PC-9 (cell line): Measurements from ENCODE around the gene SIGLEC12. TPM values are rescaled to one million over a fixed set of nuclear protein-coding genes. Genes with fewer than 3 reads are reported as not detected.

Experiments used
- BruUV-seq: library from RNA; stranded (reverse); fragments of 400-500 nt; replicated peaks from 2 replicates; lab custom pipeline; 2021; lab: Mats Ljungman, UMichigan
- CTCF ChIA-PET: fragments of 300-600 bp; sonication (Branson Sonifier 250); formaldehyde crosslinking; loops from one replicate; lab custom pipeline; 2022; ENCODE audit warnings: antibody characterized with exemption; lab: Charles Lee
- POLR2A ChIA-PET: fragments of 300-600 bp; sonication (Branson Sonifier 250); formaldehyde crosslinking; loops from one replicate; lab custom pipeline; 2022; ENCODE audit warnings: antibody characterized with exemption; ENCODE audit not compliant: unreplicated experiment; lab: Charles Lee
- DNase-seq, 2 experiments: peaks; one replicate each; pipeline versions ENCODE4 v3.0.0 to v3.0.0-alpha.2; 2015 to 2022; ENCODE audit warnings: mixed read lengths in 1 of 2
- H2AFZ ChIP-seq: fragments of 200-600 bp; sonication (generic); 2 replicates; pipeline ENCODE4 v1.8.1; 2017; ENCODE audit warnings: antibody characterized with exemption
- H3F3A ChIP-seq: fragments of 200-600 bp; sonication (generic); 2 replicates; pipeline ENCODE4 v1.8.1; 2017; ENCODE audit warnings: antibody characterized with exemption, mild to moderate bottlenecking, low read depth; ENCODE audit not compliant: insufficient read depth
- H3K27ac ChIP-seq: fragments of 200-600 bp; sonication (generic); 2 replicates; pipeline ENCODE4 v1.6.1; 2016; ENCODE audit warnings: mixed run types
- H3K27me3 ChIP-seq: fragments of 200-600 bp; sonication (generic); 2 replicates; pipeline ENCODE4 v1.6.1; 2016; ENCODE audit warnings: low read depth, mixed run types; ENCODE audit not compliant: insufficient read depth
- H3K36me3 ChIP-seq: fragments of 200-600 bp; sonication (generic); 2 replicates; pipeline ENCODE4 v1.6.1; 2016; ENCODE audit warnings: low read depth, mixed run types
- H3K4me1 ChIP-seq: fragments of 200-600 bp; sonication (generic); replicated peaks from 2 replicates; pipeline ENCODE4 v1.6.1; 2016; ENCODE audit warnings: mixed run types; ENCODE audit not compliant: insufficient read depth
- H3K4me2 ChIP-seq: fragments of 200-600 bp; sonication (generic); 2 replicates; pipeline ENCODE4 v1.6.1; 2017; ENCODE audit warnings: mixed run types
- H3K4me3 ChIP-seq: fragments of 200-600 bp; sonication (generic); 2 replicates; pipeline ENCODE4 v1.6.1; 2016; ENCODE audit warnings: mixed run types
- H3K79me2 ChIP-seq: fragments of 200-600 bp; sonication (generic); 2 replicates; pipeline ENCODE4 v1.6.1; 2017; ENCODE audit warnings: low read depth, mixed run types
- H3K9me2 ChIP-seq: fragments of 200-600 bp; sonication (generic); 2 replicates; pipeline ENCODE4 v1.8.1; 2017; ENCODE audit warnings: mild to moderate bottlenecking; ENCODE audit not compliant: insufficient read depth
- H3K9me3 ChIP-seq: fragments of 200-600 bp; sonication (generic); 2 replicates; pipeline ENCODE4 v1.8.1; 2016; ENCODE audit warnings: low read depth; ENCODE audit not compliant: insufficient read depth
- H4K20me1 ChIP-seq: fragments of 200-600 bp; sonication (generic); 2 replicates; pipeline ENCODE4 v1.8.1; 2017; ENCODE audit not compliant: insufficient read depth
- EZH2 ChIP-seq: fragments of 200-600 bp; sonication (generic); IDR thresholded peaks from 2 replicates; pipeline ENCODE4 v1.8.0; 2017; ENCODE audit warnings: antibody characterized with exemption, low read depth
- intact Hi-C: fragments of 100-400 bp; cut with micrococcal nuclease; formaldehyde crosslinking; loops from one replicate; pipeline ENCODE4 v1.10.0; 2022; ENCODE audit not compliant: unreplicated experiment
- total RNA-seq: library from RNA; stranded (reverse); gene quantifications from 2 replicates; pipeline ENCODE4 v1.2.3, GENCODE V29; 2021
- TF ChIP-seq, protein P1 (sequence below): fragments of 200-600 bp; sonication (generic); conservative IDR thresholded peaks from 2 replicates; pipeline ENCODE4 v1.6.1; 2017; ENCODE audit warnings: mixed run types, antibody characterized with exemption, mild to moderate bottlenecking, moderate library complexity

The SIGLEC12 gene
- total RNA-seq, 1 experiment from 2014 or later, result not detected

DNA sequence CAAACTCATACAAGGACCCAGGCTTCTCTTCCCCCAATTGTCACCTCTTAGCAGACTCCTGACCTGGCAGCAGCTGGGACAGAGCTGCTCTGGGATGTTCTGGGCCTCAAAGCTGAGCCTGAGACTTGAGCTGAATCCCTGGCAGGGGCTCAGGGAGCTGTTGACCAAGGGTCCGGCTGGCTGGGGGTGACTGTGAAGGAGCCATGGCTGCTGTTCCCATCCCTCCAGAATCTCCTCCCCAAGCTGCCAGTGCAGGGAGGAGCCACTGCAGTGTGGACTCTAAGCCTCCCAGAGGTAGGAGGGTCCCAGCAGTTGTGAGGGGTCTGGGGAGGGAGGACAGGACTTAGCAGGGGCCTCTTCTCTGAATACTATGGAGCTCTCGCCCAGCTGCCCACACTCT is 27.7 kb upstream of the SIGLEC12 start:
- H3K36me3 ChIP-seq, result no peaks in the 10 kb centered on the region

DNA sequence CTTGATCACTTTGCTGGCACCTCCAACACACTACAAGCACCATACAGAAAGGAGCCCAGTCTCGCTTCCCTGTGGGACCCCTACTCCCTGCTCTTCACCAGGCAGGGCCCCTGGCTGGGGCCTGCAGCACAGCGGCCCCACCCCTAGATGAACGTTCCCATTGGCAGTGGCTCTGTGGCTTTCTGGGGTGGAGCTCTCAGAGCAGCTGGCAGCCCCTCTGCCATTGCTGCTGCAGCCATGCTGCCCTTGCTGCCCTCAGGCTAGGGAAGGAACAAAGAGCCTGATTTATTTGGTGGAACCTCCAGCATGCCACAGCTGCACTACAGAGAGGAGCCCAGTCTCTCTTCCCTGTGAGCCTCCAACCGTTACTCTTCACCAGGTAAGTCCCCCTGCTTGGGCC is 24.1 kb upstream of the SIGLEC12 start:
- H3K9me2 ChIP-seq, result no peaks in the 10 kb centered on the region; the same call in 1 of the 2 replicates
- no peaks in the 10 kb centered on the region for H3K36me3 ChIP-seq
- H3K27ac ChIP-seq, result no peak overlapping the region
- no TSS peak for BruUV-seq
- H3K27me3 ChIP-seq, result peaks cover 96% of the 10 kb centered on the region
- POLR2A ChIA-PET, result no interaction called here
- CTCF ChIA-PET, result no interaction called here
- no peaks in the 10 kb centered on the region for H3K4me1 ChIP-seq
- intact Hi-C loops, result no loop called here
- H3K79me2 ChIP-seq, result no peaks in the 10 kb centered on the region
- TF ChIP-seq, protein P1, sequence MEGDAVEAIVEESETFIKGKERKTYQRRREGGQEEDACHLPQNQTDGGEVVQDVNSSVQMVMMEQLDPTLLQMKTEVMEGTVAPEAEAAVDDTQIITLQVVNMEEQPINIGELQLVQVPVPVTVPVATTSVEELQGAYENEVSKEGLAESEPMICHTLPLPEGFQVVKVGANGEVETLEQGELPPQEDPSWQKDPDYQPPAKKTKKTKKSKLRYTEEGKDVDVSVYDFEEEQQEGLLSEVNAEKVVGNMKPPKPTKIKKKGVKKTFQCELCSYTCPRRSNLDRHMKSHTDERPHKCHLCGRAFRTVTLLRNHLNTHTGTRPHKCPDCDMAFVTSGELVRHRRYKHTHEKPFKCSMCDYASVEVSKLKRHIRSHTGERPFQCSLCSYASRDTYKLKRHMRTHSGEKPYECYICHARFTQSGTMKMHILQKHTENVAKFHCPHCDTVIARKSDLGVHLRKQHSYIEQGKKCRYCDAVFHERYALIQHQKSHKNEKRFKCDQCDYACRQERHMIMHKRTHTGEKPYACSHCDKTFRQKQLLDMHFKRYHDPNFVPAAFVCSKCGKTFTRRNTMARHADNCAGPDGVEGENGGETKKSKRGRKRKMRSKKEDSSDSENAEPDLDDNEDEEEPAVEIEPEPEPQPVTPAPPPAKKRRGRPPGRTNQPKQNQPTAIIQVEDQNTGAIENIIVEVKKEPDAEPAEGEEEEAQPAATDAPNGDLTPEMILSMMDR, result no peak
- TF ChIP-seq EZH2, result no peak
- H3K4me2 ChIP-seq, result no peak overlapping the region
- H3F3A ChIP-seq, result no peaks in the 10 kb centered on the region
- no peaks in the 10 kb centered on the region for H4K20me1 ChIP-seq
- no peak overlapping the region for H3K4me3 ChIP-seq
- DNase-seq, result no peak
- H2AFZ ChIP-seq, result no peak overlapping the region
- H3K9me3 ChIP-seq, result no peaks in the 10 kb centered on the region

More for the DNA sequence above, 27.7 kb upstream of the SIGLEC12 start:
- BruUV-seq, result no TSS peak
- Histone ChIP-seq H3K4me3 (no peak overlapping the region), H3K9me2 (no peaks in the 10 kb centered on the region), H3K9me3 (no peaks in the 10 kb centered on the region), H4K20me1 (no peaks in the 10 kb centered on the region), H3K4me1 (no peaks in the 10 kb centered on the region), H3K27me3 (peaks cover 94% of the 10 kb centered on the region), H3K4me2 (no peak overlapping the region), H3F3A (no peaks in the 10 kb centered on the region), H3K27ac (no peak overlapping the region), H3K79me2 (no peaks in the 10 kb centered on the region), H2AFZ (no peak overlapping the region)
- DNase-seq, result no peak
- no peak for TF ChIP-seq EZH2
- TF ChIP-seq, protein P1, result no peak
- CTCF ChIA-PET, result no interaction called here
- POLR2A ChIA-PET, result interaction anchor here (0.6 kb wide), 1 partner anchor 963 kb away, joined by 22 read pairs; no protein-coding TSS in a partner anchor
- intact Hi-C loops, result no loop called here

DNA sequence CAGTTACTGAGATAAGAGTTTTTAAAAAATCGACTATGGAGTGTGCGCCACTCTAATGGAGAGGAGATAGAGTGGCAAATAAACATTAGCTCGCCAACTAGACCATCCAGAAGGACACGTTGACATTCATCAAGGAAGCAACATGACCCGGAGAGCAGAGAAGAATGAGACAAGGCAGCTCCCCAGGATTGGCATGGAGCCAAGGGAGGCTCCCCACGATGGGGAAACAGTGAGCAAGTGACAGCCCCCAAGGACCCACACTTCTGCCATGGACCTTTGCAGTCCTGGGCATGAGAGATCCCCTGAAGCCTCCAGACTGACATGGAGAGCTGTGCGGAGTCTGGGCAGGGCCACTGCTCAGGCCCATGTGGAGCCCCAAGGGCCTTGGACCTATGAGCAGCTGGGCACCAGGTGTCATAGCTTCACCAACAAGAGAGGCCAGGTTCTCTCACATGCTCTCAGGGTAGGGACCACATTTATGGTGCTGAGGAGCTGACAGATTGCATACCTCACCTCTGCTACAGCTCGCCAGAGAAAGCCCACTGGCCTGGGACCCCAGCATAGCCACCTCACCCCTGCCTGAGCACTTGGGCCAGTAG is 23.2 kb upstream of the SIGLEC12 start:
- intact Hi-C loops, result no loop called here
- CTCF ChIA-PET, result no interaction called here
- Histone ChIP-seq H3K4me3 (no peak overlapping the region), H3K27me3 (peaks cover 87% of the 10 kb centered on the region), H4K20me1 (no peaks in the 10 kb centered on the region), H3K36me3 (no peaks in the 10 kb centered on the region), H3K9me3 (no peaks in the 10 kb centered on the region), H3K4me1 (no peaks in the 10 kb centered on the region), H3K4me2 (no peak overlapping the region), H3K79me2 (no peaks in the 10 kb centered on the region), H3K9me2 (no peaks in the 10 kb centered on the region; the same call in 1 of the 2 replicates), H2AFZ (no peak overlapping the region), H3K27ac (no peak overlapping the region), H3F3A (no peaks in the 10 kb centered on the region)
- POLR2A ChIA-PET, result no interaction called here
- DNase-seq, result no peak
- BruUV-seq, result no TSS peak
- no peak for TF ChIP-seq EZH2
- TF ChIP-seq, protein P1, result no peak
